IgD-negative memory B cell (primary cell): Measurements from ENCODE around the gene POU2F1. TPM values are rescaled to one million over a fixed set of nuclear protein-coding genes. Genes with fewer than 3 reads are reported as not detected.

Experiments
- H3K27ac Mint-ChIP-seq, 3 donors: one replicate each; pipeline ENCODE4 v1.8.0; 2020 to 2022; ENCODE audit warnings: mild to moderate bottlenecking in 3 of 3, mixed read lengths in 3 of 3, moderate library complexity in 1 of 3
- H3K27me3 Mint-ChIP-seq: one replicate; pipeline ENCODE4 v1.8.0; 2021; ENCODE audit warnings: mixed read lengths
- H3K36me3 Mint-ChIP-seq: one replicate; pipeline ENCODE4 v1.8.0; 2020; ENCODE audit warnings: mild to moderate bottlenecking, mixed read lengths
- H3K4me1 Mint-ChIP-seq, 3 donors: one replicate each; pipeline ENCODE4 v1.8.0; 2020 to 2022; ENCODE audit warnings: mixed read lengths in 3 of 3, mild to moderate bottlenecking in 1 of 3
- H3K4me3 Mint-ChIP-seq, 4 donors: one replicate each; pipeline ENCODE4 v1.8.0; 2020 to 2022; ENCODE audit warnings: mild to moderate bottlenecking in 4 of 4, mixed read lengths in 4 of 4, moderate library complexity in 3 of 4
- H3K9me3 Mint-ChIP-seq, 3 donors: one replicate each; pipeline ENCODE4 v1.8.0; 2020 to 2021; ENCODE audit warnings: mixed read lengths in 3 of 3, mild to moderate bottlenecking in 1 of 3
- polyA plus RNA-seq: library from polyadenylated mRNA; unstranded; fragments of 300-500 nt; fragmentation: Illumina TruSeq; gene quantifications from one replicate; pipeline ENCODE4 v1.2.3, GENCODE V29; 2021

Gene POU2F1
- polyA plus RNA-seq, 1 donor from 2014 or later: 20.4 TPM

DNA sequence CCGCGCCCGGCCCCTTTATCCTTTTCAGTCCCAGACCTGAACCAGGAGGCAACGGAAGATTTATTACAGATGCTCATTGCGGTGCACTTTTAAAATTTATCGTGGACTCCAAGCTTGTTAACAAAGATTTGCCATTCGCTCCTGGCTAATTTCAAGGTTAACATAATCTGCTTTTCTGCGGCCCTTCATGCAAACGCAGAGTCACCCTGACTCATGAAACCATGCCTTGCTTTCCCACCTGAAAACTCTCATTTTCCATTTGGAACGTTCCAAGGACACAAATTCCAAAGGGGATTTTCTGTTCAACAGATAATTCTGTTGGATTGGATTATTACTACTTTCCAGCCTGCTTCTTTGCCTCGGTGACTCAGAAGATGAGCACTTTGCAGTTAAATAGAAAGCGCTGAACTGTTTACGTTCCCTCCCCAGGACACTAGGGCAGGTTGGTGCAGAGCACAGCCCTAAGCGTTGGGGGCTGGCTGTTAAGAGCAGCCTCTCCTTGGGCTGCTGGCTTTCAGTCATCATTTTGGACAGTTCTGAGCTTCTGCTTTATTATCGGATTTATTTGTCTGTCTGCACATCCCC lies 246.5 kb downstream of the POU2F1 start:
- Mint-ChIP-seq H3K9me3 (no peaks in the 10 kb centered on the region), H3K27me3 (peaks cover 4% of the 10 kb centered on the region), H3K27ac (no peak overlapping the region), H3K36me3 (no peaks in the 10 kb centered on the region), H3K4me1 (no peaks in the 10 kb centered on the region), H3K4me3 (no peak overlapping the region)

DNA sequence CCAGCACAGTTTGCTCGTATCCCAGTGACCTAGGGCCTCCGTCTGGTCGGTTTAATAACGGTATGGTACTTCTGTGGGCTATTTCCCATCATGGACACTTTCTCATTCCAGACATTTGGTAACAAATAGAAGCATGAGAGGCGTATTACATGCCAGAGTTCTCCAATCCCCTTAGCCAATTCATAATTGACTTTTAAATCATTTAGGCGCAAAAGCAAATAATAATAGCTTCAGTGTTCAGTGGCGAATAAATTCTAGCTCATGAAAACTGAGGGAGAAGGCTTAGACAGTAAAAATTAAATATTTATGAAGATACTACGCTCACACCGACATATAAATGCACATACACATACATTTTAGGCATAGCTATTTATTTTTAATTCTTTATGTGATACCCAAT lies 247.1 kb downstream of the POU2F1 start:
- Mint-ChIP-seq H3K4me3 (no peak overlapping the region), H3K36me3 (no peaks in the 10 kb centered on the region), H3K27me3 (peaks cover 4% of the 10 kb centered on the region), H3K4me1 (no peaks in the 10 kb centered on the region), H3K9me3 (no peaks in the 10 kb centered on the region), H3K27ac (no peak overlapping the region)

DNA sequence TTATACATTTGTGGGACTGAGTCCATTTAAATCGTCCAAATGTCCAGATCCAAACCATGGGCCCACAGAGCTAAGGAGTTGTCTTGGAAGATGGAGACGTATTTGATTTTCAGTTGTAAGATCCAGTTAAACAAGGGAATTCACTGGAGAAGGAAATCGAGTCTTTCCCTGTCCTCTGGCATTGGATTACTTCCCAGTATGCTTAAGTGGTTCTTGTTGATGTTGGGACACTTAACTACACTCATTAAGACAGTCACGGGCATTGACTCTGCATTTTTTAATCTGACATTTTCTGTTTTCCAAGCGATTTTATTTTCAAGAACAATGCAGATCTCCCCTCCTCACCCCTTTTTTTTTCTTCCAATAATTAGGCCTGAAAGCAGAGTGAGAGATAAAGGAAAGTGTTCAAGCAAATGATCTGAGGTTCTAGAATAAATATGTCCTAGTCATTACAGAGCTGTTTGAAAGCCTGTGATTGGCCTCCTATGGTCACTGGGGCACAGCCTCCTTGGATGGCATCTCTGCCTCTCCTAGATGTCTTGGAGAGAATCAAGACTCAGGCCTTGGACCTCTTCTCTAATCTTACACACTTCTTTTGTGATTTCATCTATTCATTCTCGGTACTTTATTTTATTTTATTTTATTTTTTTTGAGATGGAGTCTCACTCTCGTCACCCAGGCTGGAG lies 248.7 kb downstream of the POU2F1 start:
- H3K4me3 Mint-ChIP-seq: no peak overlapping the region
- peaks cover 7% of the 10 kb centered on the region for H3K27me3 Mint-ChIP-seq
- H3K36me3 Mint-ChIP-seq: no peaks in the 10 kb centered on the region
- peak overlapping the region in 1 of 3 donors; percentile 67 for H3K27ac Mint-ChIP-seq
- H3K4me1 Mint-ChIP-seq: peaks cover 0 to 2% (median 1%) of the 10 kb centered on the region in 3 donors
- H3K9me3 Mint-ChIP-seq: peaks cover 0 to 2% (median 0%) of the 10 kb centered on the region in 3 donors

DNA sequence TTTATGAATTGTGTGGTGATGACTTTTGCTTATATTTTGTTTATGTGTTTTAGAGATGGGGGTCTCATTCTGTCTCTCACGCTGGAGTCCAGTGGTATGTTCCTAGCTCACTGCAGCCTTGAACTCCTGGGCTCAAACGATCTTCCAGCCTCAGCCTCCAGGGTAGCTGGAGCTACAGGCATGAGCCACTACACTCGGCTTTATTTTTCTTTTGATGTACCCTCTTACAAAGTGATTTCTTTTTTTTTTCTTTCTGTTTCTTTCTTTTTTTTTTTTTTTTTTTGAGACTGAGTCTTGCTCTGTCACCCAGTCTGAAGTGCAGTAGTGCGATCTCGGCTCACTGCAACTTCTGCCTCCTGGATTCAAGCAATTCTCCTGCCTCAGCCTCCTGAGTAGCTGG lies 250.9 kb downstream of the POU2F1 start:
- H3K4me3 Mint-ChIP-seq: no peak overlapping the region
- peaks cover 2% of the 10 kb centered on the region for H3K36me3 Mint-ChIP-seq
- peaks cover 0 to 3% (median 0%) of the 10 kb centered on the region in 3 donors for H3K9me3 Mint-ChIP-seq
- H3K27ac Mint-ChIP-seq: no peak overlapping the region
- peaks cover 12% of the 10 kb centered on the region for H3K27me3 Mint-ChIP-seq
- peaks cover 0 to 2% (median 1%) of the 10 kb centered on the region in 3 donors for H3K4me1 Mint-ChIP-seq

DNA sequence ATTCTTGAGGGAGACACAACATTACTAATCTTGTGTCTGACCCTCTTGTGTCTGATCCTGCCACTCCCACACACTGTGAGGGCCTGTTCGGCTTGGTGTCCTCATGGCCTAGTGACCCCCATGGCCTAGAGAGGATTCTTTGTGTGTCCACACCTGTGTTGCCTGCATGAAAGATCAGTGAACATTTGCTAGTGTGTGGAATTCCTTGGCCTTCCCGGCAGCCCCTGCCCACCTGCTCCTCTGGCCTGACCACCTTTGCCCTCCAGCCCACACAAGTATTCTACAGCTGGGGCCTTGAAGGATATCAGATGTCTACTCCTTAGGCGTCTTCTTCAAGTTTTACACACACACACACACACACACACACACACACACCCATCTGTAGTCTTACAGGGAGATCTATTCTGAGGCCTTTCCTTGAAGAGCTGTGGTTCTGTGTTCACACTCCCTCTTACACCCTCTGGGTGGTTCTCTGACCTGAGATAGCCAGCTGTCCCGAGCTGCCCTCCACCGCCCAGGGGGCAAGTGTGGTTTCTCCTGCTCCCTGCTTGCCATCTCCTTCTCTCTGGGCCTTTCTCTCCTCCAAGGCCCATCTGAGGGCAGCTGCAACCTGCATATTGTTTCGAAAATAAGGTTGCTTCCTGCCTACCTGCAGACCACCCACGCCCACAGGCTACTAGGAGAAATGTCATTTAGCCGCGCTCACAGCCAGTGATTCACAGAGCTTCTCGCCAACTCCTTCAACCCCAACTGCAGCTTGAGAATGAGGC lies 252.3 kb downstream of the POU2F1 start:
- H3K27ac Mint-ChIP-seq: peak overlapping the region in 1 of 3 donors; percentile 67
- peaks cover 12% of the 10 kb centered on the region for H3K27me3 Mint-ChIP-seq
- H3K4me1 Mint-ChIP-seq: peaks cover 0 to 2% (median 1%) of the 10 kb centered on the region in 3 donors
- peak overlapping the region in 1 of 4 donors; percentile 74 for H3K4me3 Mint-ChIP-seq
- peaks cover 0 to 3% (median 0%) of the 10 kb centered on the region in 3 donors for H3K9me3 Mint-ChIP-seq
- peaks cover 2% of the 10 kb centered on the region for H3K36me3 Mint-ChIP-seq

DNA sequence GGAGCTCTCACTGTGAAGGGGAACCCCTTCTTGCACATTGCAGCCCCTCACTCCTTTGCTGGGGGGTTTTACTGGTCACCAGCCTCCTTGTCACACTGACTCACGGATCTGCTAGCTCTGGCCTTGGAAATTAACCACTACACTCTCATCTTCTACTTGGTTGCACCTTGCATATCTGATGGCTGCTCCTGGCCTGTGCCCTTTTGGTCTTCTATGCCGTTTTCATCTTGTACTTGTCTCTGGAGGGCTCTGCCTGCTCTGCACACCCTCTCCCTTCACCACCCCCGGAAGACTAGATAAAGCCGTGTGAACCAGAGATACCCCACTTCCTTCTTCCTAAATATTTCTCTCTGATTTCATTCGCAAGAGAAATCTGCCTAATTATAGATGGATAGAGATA lies 253.1 kb downstream of the POU2F1 start:
- peaks cover 0 to 3% (median 0%) of the 10 kb centered on the region in 3 donors for H3K9me3 Mint-ChIP-seq
- H3K4me1 Mint-ChIP-seq: peaks cover 0 to 2% (median 1%) of the 10 kb centered on the region in 3 donors
- H3K4me3 Mint-ChIP-seq: peak overlapping the region in 1 of 4 donors; percentile 51
- peak overlapping the region in 1 of 3 donors; percentile 67 for H3K27ac Mint-ChIP-seq
- H3K36me3 Mint-ChIP-seq: peaks cover 2% of the 10 kb centered on the region
- peaks cover 12% of the 10 kb centered on the region for H3K27me3 Mint-ChIP-seq

DNA sequence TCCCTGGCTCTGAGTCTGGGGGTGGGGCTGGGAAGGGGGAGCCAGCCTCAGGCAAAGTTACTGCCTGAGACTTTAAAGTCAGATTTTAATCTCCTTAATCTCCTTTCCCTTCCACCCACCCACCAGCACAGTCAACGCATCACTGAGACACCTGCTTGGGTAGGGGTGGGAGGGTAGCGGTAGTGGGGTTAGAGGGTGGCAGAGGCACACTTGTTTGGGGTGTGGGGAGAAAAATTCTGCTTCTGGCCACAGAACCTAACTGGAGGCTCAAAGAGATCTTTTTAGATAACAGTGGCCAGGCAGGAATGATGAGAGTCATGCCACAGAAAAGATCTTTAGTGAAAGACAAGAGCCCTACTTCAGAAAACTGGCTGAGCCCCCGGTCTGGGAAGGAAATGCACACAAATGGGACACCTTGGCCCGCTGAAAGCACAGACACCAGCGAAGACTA lies 253.5 kb downstream of the POU2F1 start:
- peaks cover 2% of the 10 kb centered on the region for H3K36me3 Mint-ChIP-seq
- peak overlapping the region in 1 of 3 donors; percentile 1 for H3K27ac Mint-ChIP-seq
- H3K9me3 Mint-ChIP-seq: peaks cover 0 to 3% (median 0%) of the 10 kb centered on the region in 3 donors
- H3K4me1 Mint-ChIP-seq: peaks cover 0 to 2% (median 1%) of the 10 kb centered on the region in 3 donors
- peaks cover 12% of the 10 kb centered on the region for H3K27me3 Mint-ChIP-seq
- H3K4me3 Mint-ChIP-seq: peak overlapping the region in 1 of 4 donors; percentile 51

DNA sequence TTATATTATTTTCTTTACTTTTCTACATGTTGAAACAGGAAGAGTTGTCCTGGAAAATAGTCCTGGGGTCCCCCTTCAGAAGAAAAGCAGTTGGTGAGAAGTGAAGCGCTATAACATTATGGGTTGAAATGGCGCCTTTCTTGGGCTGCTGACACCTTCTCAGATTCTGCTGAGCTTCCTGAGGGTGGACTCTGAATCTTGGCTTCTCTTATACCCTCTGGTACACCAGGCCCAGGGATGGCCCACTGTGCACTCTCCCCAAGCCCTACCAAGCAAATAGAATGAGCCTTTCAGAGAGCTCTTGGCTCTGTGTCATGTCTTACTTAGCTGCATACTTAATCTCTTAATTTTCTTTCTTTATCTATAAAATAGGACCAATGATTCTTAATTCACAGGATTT lies 255.4 kb downstream of the POU2F1 start:
- H3K36me3 Mint-ChIP-seq: peaks cover 2% of the 10 kb centered on the region
- H3K27me3 Mint-ChIP-seq: peaks cover 17% of the 10 kb centered on the region
- H3K4me3 Mint-ChIP-seq: no peak overlapping the region
- H3K9me3 Mint-ChIP-seq: peaks cover 0 to 3% (median 0%) of the 10 kb centered on the region in 3 donors
- no peak overlapping the region for H3K27ac Mint-ChIP-seq
- H3K4me1 Mint-ChIP-seq: peaks cover 0 to 2% (median 1%) of the 10 kb centered on the region in 3 donors

Other genes with a start within 250 kb of the POU2F1 start
- not detected for gene ILDR2, start 245.3 kb upstream of the POU2F1 start, polyA plus RNA-seq
- gene MAEL, start 231.6 kb upstream of the POU2F1 start, polyA plus RNA-seq: not detected
- 3.3 TPM for gene GPA33, start 130.5 kb upstream of the POU2F1 start, polyA plus RNA-seq
- not detected for gene STYXL2, start 126.8 kb upstream of the POU2F1 start, polyA plus RNA-seq